Eye (tissue), 1 donor: ENCODE measurements around the gene ADM2.
"Not testable (repeated sequence)": the region's sequence is repeated elsewhere in the genome, so short reads cannot be mapped to it uniquely, and the experiment has no call there.

Source experiments
- DNase-seq: peaks from one replicate; pipeline ENCODE4 v3.0.0-alpha.2; 2015

The ADM2 gene

GRCh38 chr22:50481440-50482106 is at the start of gene ADM2:
ADM2 (plus strand) TSS chr22:50481543; CDS start chr22:50481848, 305 bp downstream.
- DNase-seq = peak; percentile 50

- DNase-seq = no peak
Measured at GRCh38 chr22:50432131-50432876, 49.0 kb upstream of the ADM2 start.

GRCh38 chr22:50432877-50433510 is 48.3 kb upstream of the ADM2 start:
- not testable (repeated sequence) for DNase-seq

GRCh38 chr22:50434849-50435248 is 46.5 kb upstream of the ADM2 start:
- DNase-seq = no peak

- no peak for DNase-seq
Measured at GRCh38 chr22:50435291-50436014, 45.9 kb upstream of the ADM2 start.

GRCh38 chr22:50436015-50436830 is 45.1 kb upstream of the ADM2 start:
- DNase-seq = no peak

- no peak for DNase-seq
Measured at GRCh38 chr22:50436841-50437341, 44.5 kb upstream of the ADM2 start.

GRCh38 chr22:50437511-50438304 is 43.6 kb upstream of the ADM2 start:
- DNase-seq = no peak

- DNase-seq = no peak
Measured at GRCh38 chr22:50438305-50439275, 42.8 kb upstream of the ADM2 start.

GRCh38 chr22:50439314-50439870 is 42.0 kb upstream of the ADM2 start:
- no peak for DNase-seq

GRCh38 chr22:50439871-50440331 is 41.4 kb upstream of the ADM2 start:
- DNase-seq = no peak

- no peak for DNase-seq
Measured at GRCh38 chr22:50440544-50441249, 40.6 kb upstream of the ADM2 start.

GRCh38 chr22:50441428-50441993 is 39.8 kb upstream of the ADM2 start:
- DNase-seq = no peak

GRCh38 chr22:50443197-50443596 is 38.1 kb upstream of the ADM2 start:
- DNase-seq = no peak

GRCh38 chr22:50443801-50444625 is 37.3 kb upstream of the ADM2 start:
- no peak for DNase-seq

GRCh38 chr22:50444663-50445062 is 36.7 kb upstream of the ADM2 start:
- no peak for DNase-seq

- DNase-seq = no peak
Measured at GRCh38 chr22:50445071-50445879, 36.1 kb upstream of the ADM2 start.
